22Rv1 (cell line): Measurements from ENCODE around the gene CPT1A.

ENCODE experiments used
- H3K27ac ChIP-seq: fragments of 450-650 bp; 2 replicates; pipeline ENCODE4 v1.5.1; 2017
- CTCF ChIP-seq: fragments of 450-650 bp; IDR thresholded peaks from 2 replicates; pipeline ENCODE4 v1.5.1; 2017; ENCODE audit warnings: mild to moderate bottlenecking
- ZFX ChIP-seq: fragments of 450-650 bp; IDR thresholded peaks from 2 replicates; pipeline ENCODE4 v1.6.1; 2017; ENCODE audit warnings: antibody characterized with exemption, borderline replicate concordance

The CPT1A gene

GRCh38 chr11:68809506-68809905 is 32.2 kb downstream of the CPT1A start:
- TF ChIP-seq ZFX (no peak), CTCF (no peak)
- no peak overlapping the region for H3K27ac ChIP-seq

GRCh38 chr11:68808787-68809186 is 32.9 kb downstream of the CPT1A start:
- no peak overlapping the region for H3K27ac ChIP-seq
- TF ChIP-seq CTCF (no peak), ZFX (no peak)

- TF ChIP-seq ZFX (no peak), CTCF (no peak)
- no peak overlapping the region for H3K27ac ChIP-seq
Measured at GRCh38 chr11:68806931-68807844, 34.5 kb downstream of the CPT1A start.

- H3K27ac ChIP-seq: no peak overlapping the region
- TF ChIP-seq CTCF (no peak), ZFX (no peak)
Measured at GRCh38 chr11:68804786-68805185, 36.9 kb downstream of the CPT1A start.

GRCh38 chr11:68803766-68804165 is 38.0 kb downstream of the CPT1A start:
- TF ChIP-seq CTCF: no peak
- TF ChIP-seq ZFX: no peak
- no peak overlapping the region for H3K27ac ChIP-seq

GRCh38 chr11:68798221-68798813 is 43.4 kb downstream of the CPT1A start:
- TF ChIP-seq ZFX (no peak), CTCF (peak; percentile 81)
- no peak overlapping the region for H3K27ac ChIP-seq

- TF ChIP-seq ZFX: no peak
- no peak for TF ChIP-seq CTCF
- no peak overlapping the region for H3K27ac ChIP-seq
Measured at GRCh38 chr11:68796801-68797200, 44.9 kb downstream of the CPT1A start.
